ENCODE measurements around the gene GNB2. TPM values are rescaled to one million over a fixed set of nuclear protein-coding genes. Genes with fewer than 3 reads are reported as not detected.

The GNB2 gene
- total and polyA plus RNA-seq, 2 of the 13 experiments (the other 11 are each of a cell fraction or from before 2014, with no cell fraction given), result 48.3 to 67.1 TPM

GRCh38 chr7:100706672-100707311 lies 33.3 kb downstream of the GNB2 start (continued):
- TF ChIP-seq HHEX (CRISPR knock-in tag; IDR thresholded peaks at IDR 0.05) (no peak), RARA (CRISPR knock-in tag; IDR thresholded peaks at IDR 0.05) (peak; percentile 60), NCOR1 (IDR thresholded peaks at IDR 0.05; ENCODE audit: borderline replicate concordance, low read length) (0 out of 2 replicates have a peak, but pooled peaks have one; percentile 14), ATAD3A (CRISPR knock-in tag; IDR thresholded peaks at IDR 0.05) (no peak), ZNF710 (CRISPR knock-in tag; IDR thresholded peaks at IDR 0.05; ENCODE audit: borderline replicate concordance) (no peak), ZNF788 (CRISPR knock-in tag; IDR thresholded peaks at IDR 0.05; ENCODE audit: borderline replicate concordance) (no peak), ZNF382 (CRISPR knock-in tag; IDR thresholded peaks at IDR 0.05; ENCODE audit: borderline replicate concordance) (no peak), NFRKB (IDR thresholded peaks at IDR 0.05) (no peak), KLF15 (CRISPR knock-in tag; IDR thresholded peaks at IDR 0.05; ENCODE audit: borderline replicate concordance) (no peak), ZBTB7A (CRISPR knock-in tag; IDR thresholded peaks at IDR 0.05) (0 out of 2 replicates have a peak, but pooled peaks have one; percentile 44), ZMYM3 (CRISPR knock-in tag; IDR thresholded peaks at IDR 0.05) (peak; percentile 37; the same call in 1 of the 2 replicates), SETDB1 (CRISPR knock-in tag; IDR thresholded peaks at IDR 0.05; ENCODE audit: borderline replicate concordance) (no peak), NONO (IDR thresholded peaks at IDR 0.05) (no peak), NONO (CRISPR knock-in tag; conservative IDR thresholded peaks at IDR 0.05) (peak; percentile 45; the same call in 1 of the 2 replicates), HMG20B (CRISPR knock-in tag; conservative IDR thresholded peaks at IDR 0.05) (no peak), PAXIP1 (CRISPR knock-in tag; conservative IDR thresholded peaks at IDR 0.05) (peak; percentile 46; the same call in 1 of the 2 replicates), ZNF790 (CRISPR knock-in tag; IDR thresholded peaks at IDR 0.05; ENCODE audit: borderline replicate concordance) (no peak), STAG1 (CRISPR knock-in tag; IDR thresholded peaks at IDR 0.05) (no peak), GATA4 (IDR thresholded peaks at IDR 0.05; ENCODE audit: borderline replicate concordance, low read depth) (no peak), ZNF510 (CRISPR knock-in tag; IDR thresholded peaks at IDR 0.05; ENCODE audit: low read depth) (no peak), CBX5 (CRISPR knock-in tag; IDR thresholded peaks at IDR 0.05; ENCODE audit: borderline replicate concordance) (no peak), ARID3A (IDR thresholded peaks at IDR 0.05; ENCODE audit: low read depth, low read length) (no peak), KDM2A (CRISPR knock-in tag; IDR thresholded peaks at IDR 0.05; ENCODE audit: borderline replicate concordance, low read depth) (no peak), DRAP1 (CRISPR knock-in tag; IDR thresholded peaks at IDR 0.05) (no peak)
